Activated naive CD8-positive, alpha-beta T cell treated with anti-CD3 and anti-CD28 coated beads, Interleukin-2, amount 50 U/mL, for 24 hours (primary cell): ENCODE data around the gene CFAP100.

ENCODE experiments used
- ATAC-seq: fragments of 150-1000 bp; cut with Tn5 transposase; one replicate; pipeline ENCODE4 v1.10.0; 2021
- DNase-seq: peaks from one replicate; pipeline ENCODE4 v3.0.0; 2021
- H3K27ac Mint-ChIP-seq: one replicate; pipeline ENCODE4 v1.8.0; 2021; ENCODE audit warnings: mild to moderate bottlenecking, mixed read lengths
- H3K27me3 Mint-ChIP-seq: one replicate; pipeline ENCODE4 v1.8.0; 2021; ENCODE audit warnings: mixed read lengths
- H3K36me3 Mint-ChIP-seq: one replicate; pipeline ENCODE4 v1.8.0; 2021; ENCODE audit warnings: low read depth, mixed read lengths
- H3K4me1 Mint-ChIP-seq: one replicate; pipeline ENCODE4 v1.8.0; 2021; ENCODE audit warnings: mixed read lengths
- H3K4me3 Mint-ChIP-seq: one replicate; pipeline ENCODE4 v1.8.0; 2021; ENCODE audit warnings: mild to moderate bottlenecking, moderate library complexity, mixed read lengths
- H3K9me3 Mint-ChIP-seq: one replicate; pipeline ENCODE4 v1.8.0; 2021; ENCODE audit warnings: mixed read lengths

CFAP100 gene

GRCh38 chr3:126456211-126456610, 61.5 kb downstream of the CFAP100 start:
- H3K27ac Mint-ChIP-seq: no peak overlapping the region
- H3K27me3 Mint-ChIP-seq: no peaks in the 10 kb centered on the region
- no peak for ATAC-seq
- H3K36me3 Mint-ChIP-seq: peaks cover 47% of the 10 kb centered on the region
- no peaks in the 10 kb centered on the region for H3K9me3 Mint-ChIP-seq
- no peak for DNase-seq
- H3K4me3 Mint-ChIP-seq: no peak overlapping the region
- H3K4me1 Mint-ChIP-seq: no peaks in the 10 kb centered on the region

- no peaks in the 10 kb centered on the region for H3K27me3 Mint-ChIP-seq
- no peak for ATAC-seq
- H3K27ac Mint-ChIP-seq: no peak overlapping the region
- no peaks in the 10 kb centered on the region for H3K4me1 Mint-ChIP-seq
- H3K4me3 Mint-ChIP-seq: no peak overlapping the region
- peaks cover 50% of the 10 kb centered on the region for H3K36me3 Mint-ChIP-seq
- H3K9me3 Mint-ChIP-seq: no peaks in the 10 kb centered on the region
- DNase-seq: no peak
Measured at GRCh38 chr3:126456766-126457388, 62.2 kb downstream of the CFAP100 start.

- H3K4me3 Mint-ChIP-seq: no peak overlapping the region
- H3K27ac Mint-ChIP-seq: no peak overlapping the region
- ATAC-seq (no peak), DNase-seq (no peak)
- H3K4me1 Mint-ChIP-seq: no peaks in the 10 kb centered on the region
- H3K27me3 Mint-ChIP-seq: no peaks in the 10 kb centered on the region
- no peaks in the 10 kb centered on the region for H3K9me3 Mint-ChIP-seq
- peaks cover 51% of the 10 kb centered on the region for H3K36me3 Mint-ChIP-seq
Measured at GRCh38 chr3:126459111-126459762, 64.5 kb downstream of the CFAP100 start.

GRCh38 chr3:126459763-126460127, 65.0 kb downstream of the CFAP100 start:
- H3K9me3 Mint-ChIP-seq: no peaks in the 10 kb centered on the region
- peaks cover 50% of the 10 kb centered on the region for H3K36me3 Mint-ChIP-seq
- no peaks in the 10 kb centered on the region for H3K4me1 Mint-ChIP-seq
- H3K4me3 Mint-ChIP-seq: no peak overlapping the region
- H3K27ac Mint-ChIP-seq: no peak overlapping the region
- H3K27me3 Mint-ChIP-seq: no peaks in the 10 kb centered on the region
- ATAC-seq: no peak
- no peak for DNase-seq

- no peak overlapping the region for H3K4me3 Mint-ChIP-seq
- H3K27ac Mint-ChIP-seq: no peak overlapping the region
- H3K9me3 Mint-ChIP-seq: no peaks in the 10 kb centered on the region
- H3K4me1 Mint-ChIP-seq: no peaks in the 10 kb centered on the region
- H3K27me3 Mint-ChIP-seq: no peaks in the 10 kb centered on the region
- no peak for ATAC-seq
- H3K36me3 Mint-ChIP-seq: peaks cover 47% of the 10 kb centered on the region
- DNase-seq: no peak
Measured at GRCh38 chr3:126460381-126460780, 65.7 kb downstream of the CFAP100 start.

- no peak for DNase-seq
- Mint-ChIP-seq H3K4me3 (no peak overlapping the region), H3K27me3 (no peaks in the 10 kb centered on the region), H3K27ac (no peak overlapping the region), H3K36me3 (peaks cover 53% of the 10 kb centered on the region), H3K9me3 (no peaks in the 10 kb centered on the region), H3K4me1 (no peaks in the 10 kb centered on the region)
- no peak for ATAC-seq
Measured at GRCh38 chr3:126461450-126462070, 66.9 kb downstream of the CFAP100 start.

- Mint-ChIP-seq H3K9me3 (no peaks in the 10 kb centered on the region), H3K4me3 (no peak overlapping the region), H3K36me3 (peaks cover 53% of the 10 kb centered on the region), H3K27ac (no peak overlapping the region), H3K4me1 (peaks cover 11% of the 10 kb centered on the region), H3K27me3 (no peaks in the 10 kb centered on the region)
- ATAC-seq: no peak
- DNase-seq: no peak
Measured at GRCh38 chr3:126463521-126463920, 68.8 kb downstream of the CFAP100 start.

- Mint-ChIP-seq H3K36me3 (peaks cover 51% of the 10 kb centered on the region), H3K4me1 (peaks cover 15% of the 10 kb centered on the region), H3K27ac (no peak overlapping the region), H3K4me3 (no peak overlapping the region), H3K9me3 (no peaks in the 10 kb centered on the region), H3K27me3 (no peaks in the 10 kb centered on the region)
- DNase-seq (no peak), ATAC-seq (no peak)
Measured at GRCh38 chr3:126464093-126464492, 69.4 kb downstream of the CFAP100 start.

- Mint-ChIP-seq H3K4me3 (no peak overlapping the region), H3K27me3 (no peaks in the 10 kb centered on the region), H3K4me1 (peaks cover 19% of the 10 kb centered on the region), H3K9me3 (no peaks in the 10 kb centered on the region), H3K27ac (no peak overlapping the region), H3K36me3 (peaks cover 53% of the 10 kb centered on the region)
- no peak for ATAC-seq
- DNase-seq: no peak
Measured at GRCh38 chr3:126464494-126464893, 69.8 kb downstream of the CFAP100 start.

GRCh38 chr3:126464997-126465396, 70.3 kb downstream of the CFAP100 start:
- Mint-ChIP-seq H3K9me3 (no peaks in the 10 kb centered on the region), H3K36me3 (peaks cover 52% of the 10 kb centered on the region), H3K27me3 (no peaks in the 10 kb centered on the region), H3K27ac (no peak overlapping the region), H3K4me3 (no peak overlapping the region), H3K4me1 (peaks cover 22% of the 10 kb centered on the region)
- DNase-seq: no peak
- ATAC-seq: no peak

- Mint-ChIP-seq H3K4me3 (no peak overlapping the region), H3K9me3 (no peaks in the 10 kb centered on the region), H3K27ac (no peak overlapping the region), H3K27me3 (no peaks in the 10 kb centered on the region), H3K36me3 (peaks cover 54% of the 10 kb centered on the region), H3K4me1 (peaks cover 30% of the 10 kb centered on the region)
- ATAC-seq (no peak), DNase-seq (no peak)
Measured at GRCh38 chr3:126465928-126466544, 71.3 kb downstream of the CFAP100 start.

- H3K4me3 Mint-ChIP-seq: no peak overlapping the region
- H3K4me1 Mint-ChIP-seq: peaks cover 38% of the 10 kb centered on the region
- no peaks in the 10 kb centered on the region for H3K9me3 Mint-ChIP-seq
- H3K27ac Mint-ChIP-seq: peak overlapping the region; percentile 28
- DNase-seq (no peak), ATAC-seq (no peak)
- H3K27me3 Mint-ChIP-seq: no peaks in the 10 kb centered on the region
- peaks cover 52% of the 10 kb centered on the region for H3K36me3 Mint-ChIP-seq
Measured at GRCh38 chr3:126466886-126467610, 72.3 kb downstream of the CFAP100 start.

- DNase-seq: no peak
- no peak for ATAC-seq
- peaks cover 43% of the 10 kb centered on the region for H3K4me1 Mint-ChIP-seq
- peaks cover 53% of the 10 kb centered on the region for H3K36me3 Mint-ChIP-seq
- H3K27me3 Mint-ChIP-seq: no peaks in the 10 kb centered on the region
- no peaks in the 10 kb centered on the region for H3K9me3 Mint-ChIP-seq
- H3K27ac Mint-ChIP-seq: no peak overlapping the region
- no peak overlapping the region for H3K4me3 Mint-ChIP-seq
Measured at GRCh38 chr3:126467611-126467955, 72.9 kb downstream of the CFAP100 start.

GRCh38 chr3:126468028-126468891, 73.6 kb downstream of the CFAP100 start:
- Mint-ChIP-seq H3K4me3 (no peak overlapping the region), H3K27ac (peak overlapping the region; percentile 70), H3K27me3 (no peaks in the 10 kb centered on the region), H3K4me1 (peaks cover 50% of the 10 kb centered on the region), H3K36me3 (peaks cover 55% of the 10 kb centered on the region), H3K9me3 (no peaks in the 10 kb centered on the region)
- no peak for ATAC-seq
- DNase-seq: no peak
